ENCODE results near the gene HMCN2.

The HMCN2 gene

DNA sequence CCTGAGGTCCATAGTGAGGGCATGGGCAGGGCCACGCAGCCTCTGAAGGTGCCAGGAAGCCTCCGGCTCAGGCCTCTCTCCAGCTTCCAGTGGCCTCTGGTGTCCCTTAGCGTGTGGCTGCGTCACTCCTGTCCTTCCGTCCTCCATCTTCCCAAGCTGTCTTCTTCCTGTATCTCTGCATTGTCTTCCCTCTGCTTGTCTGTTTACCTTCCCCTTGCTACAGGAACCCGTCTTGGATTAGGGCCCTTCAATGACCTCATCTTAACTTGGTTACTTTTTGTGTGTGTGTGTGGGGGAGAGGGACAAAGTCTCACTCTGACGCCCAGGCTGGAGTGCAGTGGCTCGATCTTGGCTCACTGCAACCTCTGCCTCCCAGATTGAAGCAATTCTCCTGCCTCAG lies 193.6 kb downstream of the HMCN2 start:
- H3K36me3 Mint-ChIP-seq (ENCODE audit: low read depth), result no peaks in the 10 kb centered on the region
- no peak overlapping the region for H3K27ac Mint-ChIP-seq
- no peaks in the 10 kb centered on the region for H3K4me1 Mint-ChIP-seq
- TF ChIP-seq, protein P1, sequence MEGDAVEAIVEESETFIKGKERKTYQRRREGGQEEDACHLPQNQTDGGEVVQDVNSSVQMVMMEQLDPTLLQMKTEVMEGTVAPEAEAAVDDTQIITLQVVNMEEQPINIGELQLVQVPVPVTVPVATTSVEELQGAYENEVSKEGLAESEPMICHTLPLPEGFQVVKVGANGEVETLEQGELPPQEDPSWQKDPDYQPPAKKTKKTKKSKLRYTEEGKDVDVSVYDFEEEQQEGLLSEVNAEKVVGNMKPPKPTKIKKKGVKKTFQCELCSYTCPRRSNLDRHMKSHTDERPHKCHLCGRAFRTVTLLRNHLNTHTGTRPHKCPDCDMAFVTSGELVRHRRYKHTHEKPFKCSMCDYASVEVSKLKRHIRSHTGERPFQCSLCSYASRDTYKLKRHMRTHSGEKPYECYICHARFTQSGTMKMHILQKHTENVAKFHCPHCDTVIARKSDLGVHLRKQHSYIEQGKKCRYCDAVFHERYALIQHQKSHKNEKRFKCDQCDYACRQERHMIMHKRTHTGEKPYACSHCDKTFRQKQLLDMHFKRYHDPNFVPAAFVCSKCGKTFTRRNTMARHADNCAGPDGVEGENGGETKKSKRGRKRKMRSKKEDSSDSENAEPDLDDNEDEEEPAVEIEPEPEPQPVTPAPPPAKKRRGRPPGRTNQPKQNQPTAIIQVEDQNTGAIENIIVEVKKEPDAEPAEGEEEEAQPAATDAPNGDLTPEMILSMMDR (IDR thresholded peaks at IDR 0.05), result no peak
- H3K4me3 Mint-ChIP-seq, result no peak overlapping the region
- no peak for DNase-seq
- H3K27me3 Mint-ChIP-seq (ENCODE audit: low read depth, poor library complexity), result peaks cover 38% of the 10 kb centered on the region
- no peaks in the 10 kb centered on the region for H3K9me3 Mint-ChIP-seq

DNA sequence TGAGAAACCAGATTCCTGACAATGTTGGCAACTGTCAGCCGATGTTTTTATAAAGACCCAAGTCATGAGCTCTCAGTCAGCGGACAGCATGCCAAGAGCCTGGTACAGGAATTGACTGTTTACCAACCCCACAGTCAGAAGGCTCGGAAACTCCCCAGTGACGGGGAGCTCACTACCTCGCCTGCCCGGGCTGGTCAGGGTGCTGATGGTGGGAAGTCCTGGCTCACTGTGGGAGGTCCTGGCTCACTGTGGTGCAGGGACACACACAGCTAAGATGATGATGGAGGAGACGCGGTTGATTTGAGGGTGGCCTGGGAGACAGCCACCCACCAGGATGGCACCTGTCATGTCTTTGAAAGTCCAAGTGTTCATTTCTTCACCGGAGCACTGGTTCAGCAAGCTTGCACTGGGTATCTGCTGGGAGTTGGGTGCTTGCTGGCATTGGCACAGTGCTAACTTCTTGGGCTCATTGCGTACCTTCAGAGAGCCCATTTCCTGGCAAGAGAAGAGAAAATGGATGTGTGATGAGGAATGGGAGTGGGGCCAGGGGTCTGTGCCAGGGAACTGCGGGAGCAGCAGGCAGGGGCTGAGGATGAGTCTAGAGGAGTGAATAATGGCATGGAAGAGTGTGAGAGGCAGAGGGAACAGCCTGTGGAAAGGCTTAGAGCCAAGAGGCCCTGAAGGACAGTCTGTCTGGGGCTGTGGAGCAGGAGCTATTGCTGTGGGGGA lies 194.5 kb downstream of the HMCN2 start:
- H3K4me3 Mint-ChIP-seq, result no peak overlapping the region
- TF ChIP-seq, protein P1 (IDR thresholded peaks at IDR 0.05), result no peak
- H3K36me3 Mint-ChIP-seq (ENCODE audit: low read depth), result no peaks in the 10 kb centered on the region
- no peak for DNase-seq
- H3K27ac Mint-ChIP-seq, result no peak overlapping the region
- H3K9me3 Mint-ChIP-seq, result no peaks in the 10 kb centered on the region
- peaks cover 44% of the 10 kb centered on the region for H3K27me3 Mint-ChIP-seq (ENCODE audit: low read depth, poor library complexity)
- H3K4me1 Mint-ChIP-seq, result peaks cover under 1% of the 10 kb centered on the region

DNA sequence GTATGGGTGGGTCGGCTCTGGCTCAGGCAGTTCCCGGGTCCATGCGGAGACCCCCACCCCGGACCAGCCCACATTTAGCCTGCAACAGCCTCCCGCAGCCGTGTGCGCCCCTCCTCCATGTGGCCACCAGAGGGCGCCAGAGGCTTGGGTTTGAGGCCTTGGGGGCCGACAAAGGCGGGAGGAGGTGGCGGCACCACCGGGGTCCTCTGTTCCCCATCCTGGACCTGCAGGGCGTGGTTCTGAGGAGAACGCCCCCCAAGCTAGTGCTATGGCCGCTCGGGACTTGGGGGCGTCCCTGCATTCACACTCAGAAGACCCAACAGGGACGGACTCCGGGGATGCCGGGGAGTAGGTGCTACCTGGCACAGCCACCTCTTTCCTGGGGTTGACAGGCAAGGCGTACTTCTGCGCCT lies 195.7 kb downstream of the HMCN2 start:
- Mint-ChIP-seq H3K27me3 (ENCODE audit: low read depth, poor library complexity) (peaks cover 45% of the 10 kb centered on the region), H3K9me3 (no peaks in the 10 kb centered on the region), H3K27ac (no peak overlapping the region), H3K36me3 (ENCODE audit: low read depth) (no peaks in the 10 kb centered on the region), H3K4me3 (no peak overlapping the region), H3K4me1 (peaks cover 12% of the 10 kb centered on the region)
- DNase-seq, result peak; percentile 91
- TF ChIP-seq, protein P1 (IDR thresholded peaks at IDR 0.05), result peak; percentile 95

DNA sequence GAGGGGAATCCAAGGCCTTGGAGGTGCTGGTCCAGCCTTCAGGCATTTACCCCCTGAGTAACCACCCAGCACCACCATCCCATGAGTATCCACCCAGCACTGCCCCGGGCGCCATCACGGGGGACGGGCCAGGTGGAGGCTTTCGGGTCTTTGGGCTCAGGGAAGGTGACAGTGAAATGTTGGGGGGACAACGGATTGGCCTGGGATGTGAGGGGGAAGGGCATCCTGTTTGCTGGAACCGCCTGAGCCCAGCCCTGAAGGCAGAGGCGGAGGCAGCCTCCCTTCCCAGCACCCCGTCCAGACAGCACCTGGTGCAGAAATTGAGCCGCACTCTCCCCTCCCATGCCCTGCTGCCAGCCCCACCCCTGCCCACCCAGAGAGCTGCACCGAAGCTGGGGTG lies 196.2 kb downstream of the HMCN2 start:
- Mint-ChIP-seq H3K27ac (no peak overlapping the region), H3K4me3 (no peak overlapping the region), H3K27me3 (ENCODE audit: low read depth, poor library complexity) (peaks cover 46% of the 10 kb centered on the region), H3K9me3 (no peaks in the 10 kb centered on the region), H3K36me3 (ENCODE audit: low read depth) (no peaks in the 10 kb centered on the region), H3K4me1 (peaks cover 17% of the 10 kb centered on the region)
- DNase-seq, result no peak
- TF ChIP-seq, protein P1 (IDR thresholded peaks at IDR 0.05), result no peak

DNA sequence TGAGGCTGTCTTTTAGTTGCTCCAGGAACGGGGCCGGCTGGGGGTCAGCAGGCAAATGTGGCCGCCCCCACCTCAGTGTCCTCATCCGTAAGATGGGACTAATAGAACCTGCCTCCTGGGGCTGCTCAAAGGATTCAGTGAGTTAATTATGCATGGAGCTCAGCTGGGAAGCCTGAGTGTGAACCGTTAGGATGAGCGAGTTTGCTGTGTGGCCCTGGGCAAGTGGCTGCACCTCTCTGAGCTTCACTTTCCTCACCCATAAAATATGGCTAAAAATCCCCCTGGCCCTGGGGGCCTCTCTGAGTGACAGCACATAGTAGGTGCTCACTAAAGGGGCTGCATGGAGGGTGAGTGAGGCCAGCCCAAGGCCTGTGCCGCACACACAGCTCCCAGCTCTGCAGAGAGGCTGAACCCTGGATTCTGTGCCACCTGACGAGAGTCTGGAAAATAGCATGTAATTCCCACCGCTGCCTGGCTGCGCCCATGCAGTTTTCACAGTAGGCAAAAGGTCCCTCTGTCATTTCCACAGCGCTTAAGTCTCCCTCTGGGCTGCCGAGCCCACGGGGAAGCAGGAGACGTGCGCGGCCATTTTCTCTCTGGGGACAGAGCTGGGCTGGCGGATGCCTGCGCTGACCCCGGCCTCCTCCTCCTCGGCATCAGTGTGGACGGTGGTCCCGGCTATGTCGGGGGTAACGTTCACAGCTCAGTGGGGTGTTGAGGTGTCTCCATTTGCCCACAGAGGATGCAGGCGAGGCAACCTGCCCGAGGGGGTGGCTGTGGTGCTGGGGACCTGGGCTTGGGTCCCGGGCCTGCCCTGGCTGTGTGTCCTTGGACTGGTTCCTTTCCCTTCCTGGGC lies 197.4 kb downstream of the HMCN2 start:
- Mint-ChIP-seq H3K27ac (no peak overlapping the region), H3K4me3 (no peak overlapping the region), H3K4me1 (peaks cover 29% of the 10 kb centered on the region), H3K9me3 (no peaks in the 10 kb centered on the region), H3K36me3 (ENCODE audit: low read depth) (no peaks in the 10 kb centered on the region), H3K27me3 (ENCODE audit: low read depth, poor library complexity) (peaks cover 46% of the 10 kb centered on the region)
- no peak for DNase-seq
- TF ChIP-seq, protein P1 (IDR thresholded peaks at IDR 0.05), result no peak

Measured in nephron progenitor cell (in vitro differentiated cells).